ENCODE results near the gene CHCT1.

The CHCT1 gene

GRCh38 chr17:60445144-60445543, 22.9 kb downstream of the CHCT1 start:
- no peak for DNase-seq

DNA sequence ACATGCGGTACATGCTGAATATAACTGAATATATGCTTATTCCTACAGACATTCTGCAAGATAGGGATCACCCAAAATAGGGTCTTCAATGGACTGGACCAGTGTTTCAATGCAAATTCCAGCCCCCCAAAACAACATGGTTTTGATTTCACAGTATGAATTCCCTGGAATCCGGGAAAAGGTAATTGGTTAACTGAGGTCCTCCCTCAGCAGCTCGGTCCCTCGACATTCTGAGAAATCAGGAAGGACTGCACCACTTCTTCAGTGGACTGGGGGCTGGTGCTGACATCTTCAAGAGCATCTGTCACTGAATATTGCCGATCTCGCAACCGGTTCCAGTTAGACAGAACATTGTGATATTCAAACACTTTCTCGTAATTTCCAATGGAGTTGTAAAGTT, 25.1 kb downstream of the CHCT1 start:
- no peak for DNase-seq

- DNase-seq = no peak
These were observed 28.8 kb downstream of the CHCT1 start for GRCh38 chr17:60451071-60451470.

- no peak for DNase-seq
These were observed 29.7 kb downstream of the CHCT1 start for GRCh38 chr17:60451965-60452364.

DNA sequence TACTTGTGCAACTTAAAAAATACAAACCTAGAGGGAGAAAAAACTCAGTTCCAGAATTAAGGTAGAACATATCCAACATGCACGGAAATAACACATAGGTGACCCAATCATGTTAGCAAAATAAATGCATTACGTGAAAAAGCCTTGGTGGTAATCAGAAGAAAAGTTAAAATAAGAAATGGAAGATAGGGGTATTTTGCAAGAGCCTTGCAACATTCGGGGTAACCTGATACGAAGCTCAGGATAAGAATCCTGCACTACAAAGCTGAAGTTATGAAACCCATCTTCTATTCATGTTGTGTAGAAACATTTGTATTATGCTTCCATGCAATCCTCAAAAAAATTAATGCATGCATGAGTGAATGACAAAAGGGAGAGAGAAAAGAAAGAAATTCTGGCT, 33.1 kb downstream of the CHCT1 start:
- no peak for DNase-seq

GRCh38 chr17:60457148-60457547, 34.9 kb downstream of the CHCT1 start:
- DNase-seq = no peak

GRCh38 chr17:60461584-60461983, 39.3 kb downstream of the CHCT1 start:
- no peak for DNase-seq

DNA sequence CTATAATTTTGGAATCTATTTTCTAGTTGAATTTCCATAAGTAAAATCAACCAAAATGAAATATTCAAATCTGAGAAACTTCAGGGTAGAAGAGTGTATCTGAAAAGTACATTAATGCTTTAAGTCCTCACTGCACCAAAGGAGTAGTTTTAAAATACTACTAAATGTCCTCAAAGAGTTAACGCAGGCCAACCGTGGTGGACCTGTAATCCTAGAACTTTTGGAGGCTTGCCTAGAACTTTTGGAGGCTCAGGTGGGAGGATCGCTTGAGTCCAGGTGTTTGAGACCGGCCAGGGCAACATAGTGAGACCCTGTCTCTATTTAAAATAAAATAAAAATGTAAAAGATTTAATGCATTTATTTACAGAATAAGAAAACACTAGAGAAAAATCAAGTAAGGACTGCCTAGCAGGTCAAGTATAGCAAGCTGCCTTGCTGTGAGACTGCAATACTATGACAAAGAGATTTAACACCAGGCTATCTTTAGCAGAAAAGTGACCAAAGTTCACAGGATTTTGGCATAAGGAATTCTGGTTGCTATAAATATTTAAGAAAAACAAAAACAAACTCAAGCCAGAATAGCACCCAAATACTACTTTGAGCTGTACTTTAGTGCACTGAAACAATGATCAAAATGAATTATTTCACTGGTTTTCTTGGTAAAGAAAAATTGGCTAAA, 41.0 kb downstream of the CHCT1 start:
- no peak for DNase-seq

GRCh38 chr17:60464343-60464742, 42.1 kb downstream of the CHCT1 start:
- no peak for DNase-seq

DNA sequence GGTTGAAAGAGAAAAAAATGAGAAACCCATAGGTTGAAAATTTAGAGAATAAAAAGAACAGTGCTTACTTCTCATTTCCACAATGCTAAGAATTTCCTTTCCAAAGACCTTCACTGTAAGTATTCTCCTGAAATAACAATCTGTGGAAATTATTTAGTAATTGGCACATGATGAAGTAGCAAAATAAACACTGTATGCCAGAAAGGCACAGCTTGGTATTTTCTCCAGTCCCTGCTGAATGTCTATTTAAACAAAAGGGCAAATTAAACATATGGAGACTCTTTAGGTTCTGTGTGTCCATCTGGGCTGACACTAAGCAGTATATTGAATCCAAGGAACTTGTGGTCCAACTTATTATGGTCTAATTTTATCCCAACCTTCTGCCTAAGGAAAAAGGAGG, 46.1 kb downstream of the CHCT1 start:
- DNase-seq = no peak

DNA sequence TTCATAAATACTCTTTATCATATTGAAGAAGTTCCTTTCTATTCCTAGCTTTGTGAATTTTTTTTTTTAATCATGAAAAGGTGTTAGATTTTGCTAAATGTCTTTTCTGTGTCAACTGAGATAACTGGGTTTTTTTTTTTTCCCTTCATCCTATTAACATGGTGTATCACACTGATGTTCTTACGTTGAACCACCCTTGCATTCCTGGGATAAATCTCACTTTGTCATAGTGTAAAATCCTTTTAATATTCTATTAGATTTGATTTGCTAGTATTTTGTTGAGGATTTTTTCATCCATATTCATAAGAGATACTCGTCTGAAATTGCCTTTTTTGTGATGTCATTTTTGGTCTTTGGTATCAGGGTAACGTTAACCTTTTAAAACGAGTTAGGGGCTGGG, 49.2 kb downstream of the CHCT1 start:
- DNase-seq = no peak

DNA sequence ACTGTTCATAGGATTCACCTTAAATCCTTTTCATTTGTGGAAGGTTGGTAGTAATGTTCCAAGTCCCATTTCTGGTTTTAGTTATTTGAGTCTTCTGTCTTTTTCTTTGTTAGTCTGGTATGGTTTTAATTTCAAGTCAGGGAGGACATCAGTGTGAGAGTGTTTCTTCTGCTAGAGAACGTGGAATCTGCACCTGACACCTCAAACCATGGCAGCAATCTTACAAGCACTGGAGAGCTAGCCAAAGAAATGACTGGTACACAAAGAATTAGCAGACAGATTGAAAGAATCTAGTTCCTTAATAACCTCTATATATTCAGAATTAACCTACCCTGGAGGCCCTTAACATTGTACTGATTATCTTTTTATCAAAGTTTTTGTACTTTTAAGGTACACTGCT, 50.2 kb downstream of the CHCT1 start:
- DNase-seq = no peak

DNA sequence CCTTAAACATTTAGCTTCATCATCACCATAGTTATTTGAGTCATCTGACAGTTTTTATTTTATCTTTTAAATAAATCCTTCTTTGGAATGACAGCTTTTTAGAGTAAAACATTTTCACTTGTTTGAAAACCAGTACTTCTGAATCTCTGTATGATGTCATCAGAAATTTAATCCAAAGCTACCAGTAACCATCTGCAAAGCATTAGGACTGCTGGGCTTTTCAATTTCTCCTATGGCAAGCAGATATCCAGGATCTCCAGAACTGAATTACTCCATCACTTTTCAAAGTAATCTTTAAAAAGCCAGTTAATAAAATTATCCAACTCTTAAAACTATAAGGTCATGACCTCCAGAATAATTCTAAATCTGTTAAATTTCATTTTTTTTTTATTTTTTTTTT, 51.5 kb downstream of the CHCT1 start:
- DNase-seq = no peak

Measured in activated CD4-positive, alpha-beta T cell treated with anti-CD3 and anti-CD28 coated beads for 48 hours (primary cell).